Right lobe of liver (tissue), 4 donors: Measurements from ENCODE around the gene LAPTM5.

Experiments
- POLR2A ChIP-seq: fragments of 450-650 bp; IDR thresholded peaks from one replicate; pipeline ENCODE4 v1.6.1; 2017; ENCODE audit warnings: antibody characterized with exemption, mild to moderate bottlenecking
- TF ChIP-seq, protein P1 (sequence below), 4 donors: fragments of 200-600 bp in 3 of 4; fragments of 450-650 bp in 1 of 4; IDR thresholded peaks; one replicate each; pipeline versions ENCODE4 v1.5.1 to v1.8.0; 2016 to 2022; ENCODE audit warnings: antibody characterized with exemption in 4 of 4, mild to moderate bottlenecking in 2 of 4
- donor health status: DM: no; HTN: no; CAD: no.
- donor health status: DM: no; HTN: no; CAD: no.
- donor health status: DM: no; HTN: yes; CAD: no.

DNA sequence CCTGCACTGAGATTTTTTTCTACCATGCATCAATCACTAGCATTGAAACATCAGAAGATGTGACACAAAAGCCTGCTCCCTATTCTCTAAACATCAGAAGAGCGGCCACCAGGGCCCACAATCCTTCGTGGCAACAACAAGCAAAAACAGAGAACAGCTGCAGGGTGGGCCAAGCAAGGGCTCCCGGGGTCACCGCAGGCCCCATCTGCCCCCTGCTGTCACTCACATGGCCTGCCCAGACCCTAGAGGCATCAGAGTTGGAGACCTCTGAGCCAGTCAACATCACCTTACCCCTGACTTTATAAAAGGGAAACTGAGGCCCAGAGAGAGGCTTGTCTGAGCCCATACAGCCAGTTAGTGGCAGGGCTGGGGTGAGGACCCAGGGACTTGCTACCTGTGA is 1.8 kb downstream of the LAPTM5 start:
- TF ChIP-seq POLR2A, result no peak
- TF ChIP-seq, protein P1, sequence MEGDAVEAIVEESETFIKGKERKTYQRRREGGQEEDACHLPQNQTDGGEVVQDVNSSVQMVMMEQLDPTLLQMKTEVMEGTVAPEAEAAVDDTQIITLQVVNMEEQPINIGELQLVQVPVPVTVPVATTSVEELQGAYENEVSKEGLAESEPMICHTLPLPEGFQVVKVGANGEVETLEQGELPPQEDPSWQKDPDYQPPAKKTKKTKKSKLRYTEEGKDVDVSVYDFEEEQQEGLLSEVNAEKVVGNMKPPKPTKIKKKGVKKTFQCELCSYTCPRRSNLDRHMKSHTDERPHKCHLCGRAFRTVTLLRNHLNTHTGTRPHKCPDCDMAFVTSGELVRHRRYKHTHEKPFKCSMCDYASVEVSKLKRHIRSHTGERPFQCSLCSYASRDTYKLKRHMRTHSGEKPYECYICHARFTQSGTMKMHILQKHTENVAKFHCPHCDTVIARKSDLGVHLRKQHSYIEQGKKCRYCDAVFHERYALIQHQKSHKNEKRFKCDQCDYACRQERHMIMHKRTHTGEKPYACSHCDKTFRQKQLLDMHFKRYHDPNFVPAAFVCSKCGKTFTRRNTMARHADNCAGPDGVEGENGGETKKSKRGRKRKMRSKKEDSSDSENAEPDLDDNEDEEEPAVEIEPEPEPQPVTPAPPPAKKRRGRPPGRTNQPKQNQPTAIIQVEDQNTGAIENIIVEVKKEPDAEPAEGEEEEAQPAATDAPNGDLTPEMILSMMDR (IDR thresholded peaks at IDR 0.05), result no peak
